ENCODE results near the gene MMUT.
A peak's percentile ranks its signal among the peaks of the same experiment; 100 is the strongest.

The MMUT gene

GRCh38 chr6:49462927-49463611, at the start of gene MMUT, which contains the start of gene CENPQ:
MMUT (minus strand) TSS chr6:49463253; CDS start chr6:49459466, 3,787 bp downstream.
CENPQ (plus strand) TSS chr6:49463370; CDS start chr6:49470177, 6,807 bp downstream.
- H3K36me3 ChIP-seq = peaks cover 0 to 9% (median 3%) of the 10 kb centered on the region in 3 donors
- peak within 1 kb of the TSS; percentile 61 to 71 for H3K4me3 ChIP-seq
- TF ChIP-seq CTCF (IDR thresholded peaks at IDR 0.05) = no peak
- peak; percentile 95 to 97 for DNase-seq
- H3K4me1 ChIP-seq = peaks cover 0 to 47% (median 20%) of the 10 kb centered on the region in 4 donors
- intact Hi-C loops (cut with DNase I; ENCODE audit: low total_unique reads) = no loop called here
- H3K9me3 ChIP-seq = no peaks in the 10 kb centered on the region
- no peaks in the 10 kb centered on the region for H3K27me3 ChIP-seq
- H3K27ac ChIP-seq = peak within 1 kb of the TSS; percentile 86 to 87

GRCh38 chr6:49509342-49509741, 46.3 kb upstream of the MMUT start:
- intact Hi-C loops (cut with DNase I; ENCODE audit: low total_unique reads) = no loop called here
- no peaks in the 10 kb centered on the region for H3K9me3 ChIP-seq
- H3K27me3 ChIP-seq = no peaks in the 10 kb centered on the region
- H3K4me3 ChIP-seq = no peak overlapping the region
- no peak overlapping the region for H3K27ac ChIP-seq
- H3K36me3 ChIP-seq = no peaks in the 10 kb centered on the region
- no peak for TF ChIP-seq CTCF (IDR thresholded peaks at IDR 0.05)
- H3K4me1 ChIP-seq = no peaks in the 10 kb centered on the region
- DNase-seq = no peak

GRCh38 chr6:49506569-49507111, 43.6 kb upstream of the MMUT start:
- Histone ChIP-seq H3K9me3 (no peaks in the 10 kb centered on the region), H3K36me3 (no peaks in the 10 kb centered on the region), H3K4me3 (no peak overlapping the region), H3K4me1 (no peaks in the 10 kb centered on the region), H3K27ac (no peak overlapping the region), H3K27me3 (no peaks in the 10 kb centered on the region)
- no peak for TF ChIP-seq CTCF (IDR thresholded peaks at IDR 0.05)
- intact Hi-C loops (cut with DNase I; ENCODE audit: low total_unique reads) = no loop called here
- DNase-seq = no peak

- Histone ChIP-seq H3K4me3 (no peak overlapping the region), H3K36me3 (no peaks in the 10 kb centered on the region), H3K4me1 (no peaks in the 10 kb centered on the region), H3K27me3 (no peaks in the 10 kb centered on the region), H3K27ac (no peak overlapping the region), H3K9me3 (no peaks in the 10 kb centered on the region)
- DNase-seq = no peak
- intact Hi-C loops (cut with DNase I; ENCODE audit: low total_unique reads) = no loop called here
- no peak for TF ChIP-seq CTCF (IDR thresholded peaks at IDR 0.05)
Measured at GRCh38 chr6:49504666-49505065, 41.6 kb upstream of the MMUT start.

- DNase-seq = no peak
- H3K9me3 ChIP-seq = no peaks in the 10 kb centered on the region
- intact Hi-C loops (cut with DNase I; ENCODE audit: low total_unique reads) = no loop called here
Measured at GRCh38 chr6:49499623-49500022, 36.6 kb upstream of the MMUT start, which contains the start of gene GLYATL3. GLYATL3 (plus strand) TSS chr6:49499923; CDS start chr6:49511991, 12,068 bp downstream.

More at GRCh38 chr6:49499623-49500022, 36.6 kb upstream of the MMUT start, which contains the start of gene GLYATL3:
- Histone ChIP-seq H3K4me3 (no peak within 1 kb of the TSS), H3K27me3 (no peaks in the 10 kb centered on the region), H3K36me3 (peaks cover 0 to 4% (median 0%) of the 10 kb centered on the region in 3 donors), H3K27ac (no peak within 1 kb of the TSS), H3K4me1 (no peaks in the 10 kb centered on the region)
- no peak for TF ChIP-seq CTCF (IDR thresholded peaks at IDR 0.05)
